NCI-H1048 (cell line): Measurements from ENCODE around the gene CTNNBL1.

Experiments used
- DNase-seq: peaks from one replicate; lab custom pipeline; 2025; lab: John Stamatoyannopoulos, UW

Gene CTNNBL1

GRCh38 chr20:37879843-37880242, 186.0 kb downstream of the CTNNBL1 start:
- no peak for DNase-seq

GRCh38 chr20:37880726-37881591, 187.1 kb downstream of the CTNNBL1 start:
- no peak for DNase-seq

GRCh38 chr20:37881601-37882343, 187.9 kb downstream of the CTNNBL1 start:
- no peak for DNase-seq

- DNase-seq: no peak
Observed at GRCh38 chr20:37882961-37883712, 189.3 kb downstream of the CTNNBL1 start.

GRCh38 chr20:37885042-37885441, 191.2 kb downstream of the CTNNBL1 start:
- DNase-seq: no peak

GRCh38 chr20:37885593-37886503, 192.0 kb downstream of the CTNNBL1 start:
- DNase-seq: no peak

GRCh38 chr20:37886851-37887297, 193.0 kb downstream of the CTNNBL1 start:
- DNase-seq: no peak

- no peak for DNase-seq
Observed at GRCh38 chr20:37888641-37889040, 194.8 kb downstream of the CTNNBL1 start.

- no peak for DNase-seq
Observed at GRCh38 chr20:37890108-37890507, 196.3 kb downstream of the CTNNBL1 start.

GRCh38 chr20:37890643-37891042, 196.8 kb downstream of the CTNNBL1 start:
- DNase-seq: no peak

GRCh38 chr20:37892001-37892400, 198.2 kb downstream of the CTNNBL1 start:
- no peak for DNase-seq

- DNase-seq: no peak
Observed at GRCh38 chr20:37893566-37894241, 199.9 kb downstream of the CTNNBL1 start.

- DNase-seq: no peak
Observed at GRCh38 chr20:37894454-37894853, 200.6 kb downstream of the CTNNBL1 start.

GRCh38 chr20:37895166-37895565, 201.3 kb downstream of the CTNNBL1 start:
- no peak for DNase-seq

GRCh38 chr20:37896932-37897548, 203.2 kb downstream of the CTNNBL1 start:
- no peak for DNase-seq

- no peak for DNase-seq
Observed at GRCh38 chr20:37898233-37899104, 204.6 kb downstream of the CTNNBL1 start.

GRCh38 chr20:37899105-37900045, 205.5 kb downstream of the CTNNBL1 start:
- DNase-seq: no peak

GRCh38 chr20:37901240-37901639, 207.4 kb downstream of the CTNNBL1 start:
- no peak for DNase-seq
